Left ventricle myocardium inferior (tissue), 1 donor: Measurements from ENCODE around the gene ATF6. TPM values are rescaled to one million over a fixed set of nuclear protein-coding genes. Genes with fewer than 3 reads are reported as not detected.

ENCODE experiments used
- DNase-seq: peaks from one replicate; pipeline ENCODE4 v3.0.0-alpha.2; 2020
- H3K27ac ChIP-seq: fragments of 200-600 bp; replicated peaks from 2 replicates; pipeline ENCODE4 v1.8.0; 2021
- H3K27me3 ChIP-seq: fragments of 200-600 bp; 2 replicates; pipeline ENCODE4 v1.8.0; 2021; ENCODE audit warnings: low read depth
- H3K36me3 ChIP-seq: fragments of 200-600 bp; 2 replicates; pipeline ENCODE4 v1.8.0; 2021
- H3K4me1 ChIP-seq: fragments of 200-600 bp; 2 replicates; pipeline ENCODE4 v1.8.0; 2021
- H3K4me3 ChIP-seq: fragments of 200-600 bp; 2 replicates; pipeline ENCODE4 v1.8.0; 2021; ENCODE audit warnings: mild to moderate bottlenecking, moderate library complexity
- H3K9me3 ChIP-seq: fragments of 200-600 bp; replicated peaks from 2 replicates; pipeline ENCODE4 v1.8.0; 2021
- CTCF ChIP-seq: fragments of 200-600 bp; IDR thresholded peaks from 2 replicates; pipeline ENCODE4 v1.8.0; 2021; ENCODE audit warnings: antibody characterized with exemption, mild to moderate bottlenecking, borderline replicate concordance
- intact Hi-C: fragments of 100-400 bp; cut with micrococcal nuclease; formaldehyde crosslinking; loops from one replicate; pipeline ENCODE4 v1.11.0; 2022
- total RNA-seq: library from RNA; stranded (reverse); fragmentation: NEBNext Ultra II Directional; extraction: Animal tissue kit (Norgen Biotek cat#: 25700); gene quantifications from one replicate; pipeline ENCODE4 v1.2.1, GENCODE V29; 2021
- donor health status: DM: no; HTN: yes; CAD: no; lungs with severe emphysema.

The ATF6 gene
- total RNA-seq, 1 donor from 2014 or later, result 13.0 TPM

- peaks cover 2% of the 10 kb centered on the region for H3K36me3 ChIP-seq
- no peaks in the 10 kb centered on the region for H3K4me1 ChIP-seq
- no peaks in the 10 kb centered on the region for H3K27me3 ChIP-seq
- peaks cover 9% of the 10 kb centered on the region for H3K9me3 ChIP-seq
- no peak overlapping the region for H3K27ac ChIP-seq
- TF ChIP-seq CTCF, result no peak
- H3K4me3 ChIP-seq, result no peak overlapping the region
- intact Hi-C loops, result no loop called here
- DNase-seq, result no peak
Measured at GRCh38 chr1:161982507-161982895, 216.4 kb downstream of the ATF6 start.

- peaks cover 13% of the 10 kb centered on the region for H3K9me3 ChIP-seq
- H3K4me3 ChIP-seq, result no peak overlapping the region
- intact Hi-C loops, result no loop called here
- H3K36me3 ChIP-seq, result peaks cover 6% of the 10 kb centered on the region
- H3K4me1 ChIP-seq, result no peaks in the 10 kb centered on the region
- no peak overlapping the region for H3K27ac ChIP-seq
- no peak for TF ChIP-seq CTCF
- no peaks in the 10 kb centered on the region for H3K27me3 ChIP-seq
- DNase-seq, result no peak
Measured at GRCh38 chr1:161982917-161983316, 216.8 kb downstream of the ATF6 start.

GRCh38 chr1:161983725-161984124 lies 217.6 kb downstream of the ATF6 start:
- H3K36me3 ChIP-seq, result peaks cover 6% of the 10 kb centered on the region
- no peak overlapping the region for H3K4me3 ChIP-seq
- H3K27ac ChIP-seq, result no peak overlapping the region
- TF ChIP-seq CTCF, result no peak
- no peaks in the 10 kb centered on the region for H3K4me1 ChIP-seq
- intact Hi-C loops, result no loop called here
- H3K9me3 ChIP-seq, result peaks cover 17% of the 10 kb centered on the region
- DNase-seq, result no peak
- H3K27me3 ChIP-seq, result no peaks in the 10 kb centered on the region

- intact Hi-C loops, result no loop called here
- Histone ChIP-seq H3K4me1 (no peaks in the 10 kb centered on the region), H3K27me3 (no peaks in the 10 kb centered on the region), H3K27ac (no peak overlapping the region), H3K9me3 (peaks cover 17% of the 10 kb centered on the region), H3K36me3 (peaks cover 6% of the 10 kb centered on the region), H3K4me3 (no peak overlapping the region)
- DNase-seq, result no peak
- no peak for TF ChIP-seq CTCF
Measured at GRCh38 chr1:161985301-161985822, 219.2 kb downstream of the ATF6 start.

- peaks cover 6% of the 10 kb centered on the region for H3K36me3 ChIP-seq
- no peak for DNase-seq
- no peaks in the 10 kb centered on the region for H3K4me1 ChIP-seq
- no peak overlapping the region for H3K27ac ChIP-seq
- no peaks in the 10 kb centered on the region for H3K27me3 ChIP-seq
- H3K9me3 ChIP-seq, result peaks cover 17% of the 10 kb centered on the region
- intact Hi-C loops, result no loop called here
- H3K4me3 ChIP-seq, result no peak overlapping the region
- no peak for TF ChIP-seq CTCF
Measured at GRCh38 chr1:161986328-161986727, 220.2 kb downstream of the ATF6 start.
